GM23248 (cell line): ENCODE measurements around the gene PDPK1.
"Not testable (repeated sequence)": the region's sequence is repeated elsewhere in the genome, so short reads cannot be mapped to it uniquely, and the experiment has no call there.

ENCODE experiments used
- EZH2 ChIP-seq: fragments of 200-600 bp; sonication (generic); IDR thresholded peaks from 2 replicates; pipeline ENCODE4 v1.6.1; 2018; ENCODE audit warnings: antibody characterized with exemption, mild to moderate bottlenecking; ENCODE audit not compliant: insufficient read depth, poor library complexity, severe bottlenecking
- EZH2phosphoT487 ChIP-seq: fragments of 200-600 bp; sonication (generic); IDR thresholded peaks from 2 replicates; pipeline ENCODE4 v1.6.1; 2018; ENCODE audit warnings: antibody characterized with exemption, moderate library complexity, mild to moderate bottlenecking, low read depth; ENCODE audit not compliant: insufficient read depth

- TF ChIP-seq EZH2phosphoT487, EZH2: not testable (repeated sequence)
These were observed 89.3 kb downstream of the PDPK1 start for GRCh38 chr16:2627075-2627474.
